Trophoblast cell (in vitro differentiated cells and primary cell): ENCODE results near the gene KLHL6. TPM values are rescaled to one million over a fixed set of nuclear protein-coding genes. Genes with fewer than 3 reads are reported as not detected.

ENCODE experiments used
- DNase-seq, 2 donors: peaks; one replicate each; pipeline ENCODE4 v3.0.0-alpha.2; 2016
- H2AFZ ChIP-seq: 2 replicates; pipeline ENCODE4 v1.6.1; 2013; ENCODE audit warnings: low read length, moderate library complexity, mild to moderate bottlenecking; ENCODE audit not compliant: insufficient read depth, poor library complexity
- H2AK5ac ChIP-seq: 2 replicates; pipeline ENCODE4 v1.6.1; 2013; ENCODE audit warnings: mild to moderate bottlenecking, low read length
- H2BK120ac ChIP-seq: 2 replicates; pipeline ENCODE4 v1.6.1; 2013; ENCODE audit warnings: low read length, mild to moderate bottlenecking, moderate library complexity; ENCODE audit not compliant: insufficient read depth, poor library complexity
- H2BK12ac ChIP-seq: 2 replicates; pipeline ENCODE4 v1.6.1; 2013; ENCODE audit warnings: mild to moderate bottlenecking, low read length, moderate library complexity
- H2BK5ac ChIP-seq: 2 replicates; pipeline ENCODE4 v1.6.1; 2013; ENCODE audit warnings: low read length, low read depth, moderate library complexity, mild to moderate bottlenecking; ENCODE audit not compliant: poor library complexity
- H3K14ac ChIP-seq: 2 replicates; pipeline ENCODE4 v1.6.1; 2013; ENCODE audit warnings: mild to moderate bottlenecking, low read length
- H3K18ac ChIP-seq: 2 replicates; pipeline ENCODE4 v1.6.1; 2013; ENCODE audit warnings: mild to moderate bottlenecking, low read length
- H3K23ac ChIP-seq: 2 replicates; pipeline ENCODE4 v1.6.1; 2013; ENCODE audit warnings: low read length
- H3K27ac ChIP-seq: 2 replicates; pipeline ENCODE4 v1.5.1; 2013; ENCODE audit warnings: low read depth, mild to moderate bottlenecking, inconsistent platforms, low read length, moderate library complexity
- H3K27me3 ChIP-seq: 2 replicates; pipeline ENCODE4 v1.6.1; 2013; ENCODE audit warnings: inconsistent platforms, mild to moderate bottlenecking, low read length, moderate library complexity; ENCODE audit not compliant: insufficient read depth
- H3K36me3 ChIP-seq, 2 experiments: 1 replicate in 1 of 2; 2 replicates in 1 of 2; pipeline ENCODE4 v1.6.1; 2013; ENCODE audit warnings: low read length in 2 of 2, mild to moderate bottlenecking in 2 of 2, moderate library complexity in 1 of 2; ENCODE audit not compliant: insufficient read depth in 2 of 2, control insufficient read depth in 1 of 2
- H3K4ac ChIP-seq: 2 replicates; pipeline ENCODE4 v1.6.1; 2013; ENCODE audit warnings: low read depth, mild to moderate bottlenecking, low read length, moderate library complexity
- H3K4me1 ChIP-seq, 2 experiments: 1 replicate in 1 of 2; 2 replicates in 1 of 2; pipeline ENCODE4 v1.6.1; 2013; ENCODE audit warnings: low read length in 2 of 2, mild to moderate bottlenecking in 2 of 2, moderate library complexity in 1 of 2; ENCODE audit not compliant: insufficient read depth in 2 of 2, control insufficient read depth in 1 of 2
- H3K4me2 ChIP-seq: 2 replicates; pipeline ENCODE4 v1.6.1; 2013; ENCODE audit warnings: inconsistent platforms, mild to moderate bottlenecking, low read length, moderate library complexity
- H3K4me3 ChIP-seq: 2 replicates; pipeline ENCODE4 v1.5.1; 2013; ENCODE audit warnings: mild to moderate bottlenecking, low read depth, low read length, inconsistent platforms
- H3K79me1 ChIP-seq: one replicate; pipeline ENCODE4 v1.6.1; 2013; ENCODE audit warnings: low read length
- H3K79me2 ChIP-seq: 2 replicates; pipeline ENCODE4 v1.6.1; 2013; ENCODE audit warnings: low read length, mild to moderate bottlenecking; ENCODE audit not compliant: control insufficient read depth, insufficient read depth, poor library complexity
- H3K9ac ChIP-seq: 2 replicates; pipeline ENCODE4 v1.6.1; 2013; ENCODE audit warnings: mild to moderate bottlenecking, low read length
- H3K9me3 ChIP-seq: 2 replicates; pipeline ENCODE4 v1.6.1; 2013; ENCODE audit warnings: low read depth, mild to moderate bottlenecking, control low read depth, inconsistent platforms, low read length; ENCODE audit not compliant: insufficient read depth
- H4K12ac ChIP-seq: 2 replicates; pipeline ENCODE4 v1.6.1; 2013; ENCODE audit warnings: low read depth, mild to moderate bottlenecking, low read length, moderate library complexity
- H4K8ac ChIP-seq: 2 replicates; pipeline ENCODE4 v1.6.1; 2013; ENCODE audit warnings: low read depth, mild to moderate bottlenecking, low read length, moderate library complexity
- H4K91ac ChIP-seq: one replicate; pipeline ENCODE4 v1.6.1; 2013; ENCODE audit warnings: low read depth, mild to moderate bottlenecking, low read length, moderate library complexity
- WGBS: extraction: QIAGEN DNeasy Blood & Tissue Kit; methylation state at CpG from one replicate; pipeline ENCODE4 v1.1.7; 2013; ENCODE audit warnings: missing lambda C conversion rate; ENCODE audit not compliant: insufficient read length, insufficient coverage; ENCODE audit errors: extremely low coverage; 5-methylcytosine and 5-hydroxymethylcytosine counted together
- polyA plus RNA-seq: library from polyadenylated mRNA; stranded (reverse); fragments of 200-250 nt; gene quantifications from 2 replicates; pipeline ENCODE4 v1.2.3, GENCODE V29; 2013

The KLHL6 gene
- 0.01 TPM in 2 replicates for polyA plus RNA-seq

GRCh38 chr3:183555541-183556081, at the start of gene KLHL6:
TSS of gene KLHL6 (minus strand) at chr3:183555706. CDS start at chr3:183555653, 53 bp downstream.
- Histone ChIP-seq H2BK12ac (no peak within 1 kb of the TSS), H3K4me3 (no peak within 1 kb of the TSS), H3K14ac (no peak within 1 kb of the TSS), H3K79me1 (no peaks in the 10 kb centered on the region), H4K8ac (no peak within 1 kb of the TSS), H4K91ac (no peak within 1 kb of the TSS), H2AFZ (no peak within 1 kb of the TSS), H3K36me3 (no peaks in the 10 kb centered on the region), H3K27me3 (no peaks in the 10 kb centered on the region), H3K79me2 (no peaks in the 10 kb centered on the region), H3K9me3 (no peaks in the 10 kb centered on the region), H3K18ac (no peak within 1 kb of the TSS), H3K23ac (no peak within 1 kb of the TSS), H3K9ac (no peak within 1 kb of the TSS), H3K4ac (no peak within 1 kb of the TSS), H2AK5ac (no peak within 1 kb of the TSS), H2BK120ac (no peak within 1 kb of the TSS), H4K12ac (no peak within 1 kb of the TSS), H3K4me2 (no peak within 1 kb of the TSS), H3K4me1 (peaks cover 4 to 7% of the 10 kb centered on the region in 2 experiments), H3K27ac (no peak within 1 kb of the TSS), H2BK5ac (no peak within 1 kb of the TSS)
- WGBS, result no CpG with 5 or more reads among the region's 9 CpGs
- DNase-seq, result peak in 1 of 2 donors; percentile 18

GRCh38 chr3:183597959-183598358, 42.5 kb upstream of the KLHL6 start:
- Histone ChIP-seq H3K4ac (no peak overlapping the region), H3K79me1 (no peaks in the 10 kb centered on the region), H3K36me3 (no peaks in the 10 kb centered on the region), H2AFZ (no peak overlapping the region), H2BK5ac (no peak overlapping the region), H4K91ac (no peak overlapping the region), H3K4me2 (no peak overlapping the region), H3K23ac (no peak overlapping the region), H3K9ac (no peak overlapping the region), H3K4me1 (no peaks in the 10 kb centered on the region), H3K14ac (no peak overlapping the region), H4K8ac (no peak overlapping the region), H2BK12ac (no peak overlapping the region), H2BK120ac (no peak overlapping the region), H3K27ac (no peak overlapping the region), H3K18ac (no peak overlapping the region), H3K79me2 (no peaks in the 10 kb centered on the region), H3K27me3 (no peaks in the 10 kb centered on the region), H2AK5ac (no peak overlapping the region), H3K4me3 (no peak overlapping the region), H4K12ac (no peak overlapping the region), H3K9me3 (no peaks in the 10 kb centered on the region)
- no peak for DNase-seq
- WGBS, result no CpG with 5 or more reads among the region's 1 CpG

- H3K23ac ChIP-seq, result no peak overlapping the region
- H3K9me3 ChIP-seq, result no peaks in the 10 kb centered on the region
- H3K27me3 ChIP-seq, result no peaks in the 10 kb centered on the region
- no peak overlapping the region for H4K91ac ChIP-seq
- H3K4me3 ChIP-seq, result no peak overlapping the region
- H3K27ac ChIP-seq, result no peak overlapping the region
- no peak overlapping the region for H4K8ac ChIP-seq
- no CpG with 5 or more reads among the region's 2 CpGs for WGBS
- H2AFZ ChIP-seq, result no peak overlapping the region
- no peaks in the 10 kb centered on the region for H3K4me1 ChIP-seq
- peak; percentile 63 to 83 for DNase-seq
- H4K12ac ChIP-seq, result no peak overlapping the region
- no peak overlapping the region for H2BK120ac ChIP-seq
- no peak overlapping the region for H3K9ac ChIP-seq
- no peaks in the 10 kb centered on the region for H3K79me1 ChIP-seq
- H3K36me3 ChIP-seq, result no peaks in the 10 kb centered on the region
- H2AK5ac ChIP-seq, result no peak overlapping the region
- no peak overlapping the region for H3K4ac ChIP-seq
- no peak overlapping the region for H2BK5ac ChIP-seq
- H3K18ac ChIP-seq, result no peak overlapping the region
- no peak overlapping the region for H3K14ac ChIP-seq
- no peak overlapping the region for H3K4me2 ChIP-seq
- no peak overlapping the region for H2BK12ac ChIP-seq
- no peaks in the 10 kb centered on the region for H3K79me2 ChIP-seq
Observed at GRCh38 chr3:183594636-183595035, 39.1 kb upstream of the KLHL6 start.

- no peak overlapping the region for H2AFZ ChIP-seq
- no peaks in the 10 kb centered on the region for H3K9me3 ChIP-seq
- H3K9ac ChIP-seq, result no peak overlapping the region
- no CpG with 5 or more reads among the region's 7 CpGs for WGBS
- H4K91ac ChIP-seq, result no peak overlapping the region
- H4K12ac ChIP-seq, result no peak overlapping the region
- no peaks in the 10 kb centered on the region for H3K4me1 ChIP-seq
- H3K36me3 ChIP-seq, result no peaks in the 10 kb centered on the region
- H2BK5ac ChIP-seq, result no peak overlapping the region
- H3K23ac ChIP-seq, result no peak overlapping the region
- H3K4me2 ChIP-seq, result no peak overlapping the region
- H2AK5ac ChIP-seq, result no peak overlapping the region
- H3K4ac ChIP-seq, result no peak overlapping the region
- no peaks in the 10 kb centered on the region for H3K27me3 ChIP-seq
- no peaks in the 10 kb centered on the region for H3K79me1 ChIP-seq
- H2BK120ac ChIP-seq, result no peak overlapping the region
- no peak overlapping the region for H3K18ac ChIP-seq
- no peak overlapping the region for H3K14ac ChIP-seq
- no peak overlapping the region for H4K8ac ChIP-seq
- no peak overlapping the region for H2BK12ac ChIP-seq
- H3K27ac ChIP-seq, result no peak overlapping the region
- DNase-seq, result no peak
- no peak overlapping the region for H3K4me3 ChIP-seq
- H3K79me2 ChIP-seq, result no peaks in the 10 kb centered on the region
Observed at GRCh38 chr3:183592821-183593220, 37.3 kb upstream of the KLHL6 start.
